GM12891 (cell line): Measurements from ENCODE around the gene SNRPB.

ENCODE experiments used
- DNase-seq: peaks from one replicate; pipeline ENCODE4 v3.0.0; 2011; ENCODE audit warnings: low spot score; ENCODE audit not compliant: insufficient read length
- FAIRE-seq: peaks from 2 replicates; lab custom pipeline; 2011; peaks lifted over from hg19 to GRCh38; lab: Jason Lieb, UNC
- PAX5 ChIP-seq: IDR thresholded peaks from 2 replicates; pipeline ENCODE4 v1.6.1; 2011; ENCODE audit warnings: low read length, moderate library complexity, mild to moderate bottlenecking; ENCODE audit not compliant: insufficient read depth, severe bottlenecking
- POLR2A ChIP-seq: IDR thresholded peaks from 2 replicates; pipeline ENCODE4 v1.6.1; 2011; ENCODE audit warnings: low read depth, low read length, control low read depth
- POLR2AphosphoS5 ChIP-seq: IDR thresholded peaks from 2 replicates; pipeline ENCODE4 v1.6.1; 2011; ENCODE audit warnings: low read depth, low read length, control low read depth
- POU2F2 ChIP-seq: IDR thresholded peaks from 2 replicates; pipeline ENCODE4 v1.6.1; 2011; ENCODE audit warnings: low read depth, mild to moderate bottlenecking, control low read depth, low read length, moderate library complexity
- SPI1 ChIP-seq: IDR thresholded peaks from 2 replicates; pipeline ENCODE4 v1.6.1; 2011; ENCODE audit warnings: low read depth, low read length, control low read depth
- TAF1 ChIP-seq: IDR thresholded peaks from 2 replicates; pipeline ENCODE4 v1.6.1; 2011; ENCODE audit warnings: low read depth, low read length, control low read depth

Gene SNRPB

DNA sequence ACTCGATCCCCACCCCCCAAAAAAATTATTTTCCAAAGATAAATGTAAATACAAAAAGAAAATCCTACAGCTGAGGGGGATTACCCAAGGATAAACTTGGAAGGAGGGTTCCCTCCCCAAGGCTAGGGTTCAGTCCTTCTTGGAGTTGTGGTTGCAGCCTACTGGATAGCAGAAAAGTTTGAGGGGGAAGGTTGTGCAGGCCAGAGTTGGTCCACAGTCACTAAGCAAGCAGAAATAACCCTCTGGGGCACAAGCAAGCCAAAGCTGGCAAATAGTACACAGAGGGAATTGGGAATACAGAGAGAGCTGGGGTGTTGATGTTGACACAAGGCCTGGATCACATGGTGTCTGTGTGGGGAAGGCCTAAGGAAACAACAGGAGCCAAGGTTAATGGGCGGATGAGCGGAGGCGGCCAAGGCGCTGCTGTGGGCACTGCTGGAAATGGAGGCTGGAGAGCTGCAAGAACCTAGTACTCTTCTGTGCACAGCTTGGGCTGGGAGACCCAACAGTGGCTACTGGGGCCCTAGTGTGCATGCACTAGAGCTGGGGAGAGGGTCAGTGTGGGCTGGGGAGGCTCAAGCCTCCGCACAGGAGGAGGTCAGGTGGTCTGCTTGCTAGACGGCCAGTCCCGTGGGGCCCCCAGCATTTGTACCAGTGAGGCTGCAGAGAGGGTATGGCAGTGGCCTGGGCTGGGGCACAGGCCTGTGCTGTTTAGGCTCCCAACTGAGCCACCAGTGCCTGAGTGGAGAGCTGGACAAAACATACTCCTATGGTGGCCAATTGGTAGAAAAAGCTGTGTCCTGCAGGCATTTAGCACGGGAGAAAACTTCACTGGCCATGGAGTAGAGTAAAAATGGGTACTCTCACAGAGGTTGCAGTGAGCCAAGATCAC, 5.5 kb upstream of the SNRPB start:
- TF ChIP-seq POLR2A (no peak), POU2F2 (no peak), POLR2AphosphoS5 (no peak), TAF1 (no peak), PAX5 (no peak), SPI1 (no peak)
- FAIRE-seq, result no peak
- no peak for DNase-seq

- DNase-seq (no peak), FAIRE-seq (no peak)
- no peak for TF ChIP-seq PAX5
- TF ChIP-seq SPI1, result no peak
- TF ChIP-seq POU2F2, result no peak
- no peak for TF ChIP-seq POLR2A
- no peak for TF ChIP-seq TAF1
- TF ChIP-seq POLR2AphosphoS5, result no peak
These were observed 2.9 kb upstream of the SNRPB start for GRCh38 chr20:2473516-2473915.

DNA sequence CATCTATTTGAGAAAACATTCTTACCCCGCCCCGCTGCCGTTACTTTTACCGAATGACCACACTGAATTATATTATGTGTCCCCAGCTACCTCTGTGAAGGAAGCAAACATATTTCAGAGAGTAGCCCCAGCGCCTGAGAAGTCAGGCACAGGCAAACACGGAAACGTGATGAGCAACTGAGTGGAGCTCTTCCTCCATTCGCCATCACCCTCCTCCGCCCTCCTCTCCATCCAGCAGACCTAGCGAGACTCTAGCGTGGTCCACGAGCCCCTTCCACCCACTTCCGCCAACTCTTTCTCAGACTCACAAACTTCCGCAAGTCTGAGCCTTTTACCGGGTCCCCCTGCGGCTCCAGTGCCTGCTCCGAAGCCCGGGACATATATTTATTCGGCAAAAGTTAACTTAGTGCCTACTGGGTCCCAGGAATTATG, 582 bp downstream of the SNRPB start:
- FAIRE-seq (peak; percentile 82), DNase-seq (peak; percentile 49)
- TF ChIP-seq POLR2AphosphoS5, result no peak; the same call in 1 of the 2 replicates

GRCh38 chr20:2468581-2469407, 1.8 kb downstream of the SNRPB start:
- DNase-seq (no peak), FAIRE-seq (peak; percentile 48)
- TF ChIP-seq POLR2AphosphoS5, result peak; percentile 31; the same call in 1 of the 2 replicates
- TF ChIP-seq SPI1, result no peak
- TF ChIP-seq PAX5, result no peak

DNA sequence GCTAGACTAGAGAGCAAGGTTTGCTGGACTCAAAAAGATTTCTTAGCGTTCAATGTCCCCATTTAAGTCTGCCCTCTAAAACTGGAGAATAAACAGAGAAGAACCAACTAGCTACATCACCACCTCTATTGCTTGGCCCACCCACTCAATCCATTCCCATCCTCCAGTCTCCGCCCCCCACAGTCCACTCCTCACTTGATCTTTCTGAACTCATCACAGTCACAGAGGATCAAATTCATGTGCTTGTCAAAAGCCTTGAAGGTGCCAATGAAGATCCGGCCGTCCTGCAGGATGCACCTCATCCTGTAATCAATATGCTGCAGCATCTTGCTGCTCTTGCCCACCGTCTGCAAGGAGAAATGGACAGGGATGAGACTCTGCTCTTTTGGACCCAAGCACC, 3.2 kb downstream of the SNRPB start:
- DNase-seq, result no peak
- FAIRE-seq, result no peak
- TF ChIP-seq POLR2A (peak; percentile 53), PAX5 (no peak), POU2F2 (no peak), SPI1 (no peak), POLR2AphosphoS5 (no peak; the same call in 1 of the 2 replicates)

GRCh38 chr20:2465100-2465499, 5.5 kb downstream of the SNRPB start:
- DNase-seq, result no peak
- FAIRE-seq, result no peak
- TF ChIP-seq POU2F2 (no peak), SPI1 (no peak)

GRCh38 chr20:2463616-2464365, 6.8 kb downstream of the SNRPB start:
- DNase-seq (no peak), FAIRE-seq (no peak)
- no peak for TF ChIP-seq POLR2AphosphoS5
- TF ChIP-seq PAX5, result no peak
- no peak for TF ChIP-seq SPI1
- TF ChIP-seq POLR2A, result no peak

DNA sequence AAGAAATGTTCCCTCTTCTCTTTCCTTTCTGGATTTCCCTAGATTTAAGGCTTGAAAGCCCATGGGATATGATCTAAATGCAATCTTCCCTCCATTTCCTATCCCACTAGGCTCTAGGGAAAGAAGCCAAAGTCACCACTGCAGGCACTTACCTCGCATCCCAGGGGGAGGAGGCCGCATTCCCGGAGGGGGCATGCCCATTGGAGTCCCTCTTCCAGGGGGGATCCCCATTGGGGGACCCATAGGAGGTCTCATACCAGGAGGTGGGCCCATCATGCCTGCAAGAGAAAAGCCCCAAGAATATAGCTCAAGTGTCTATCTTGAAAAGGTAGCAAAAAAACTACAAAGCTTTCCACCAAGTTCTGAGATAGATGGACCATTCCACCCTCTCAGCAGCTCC, 8.1 kb downstream of the SNRPB start:
- no peak for FAIRE-seq
- no peak for TF ChIP-seq SPI1
- TF ChIP-seq POLR2A, result peak; percentile 37
- no peak for TF ChIP-seq TAF1
- DNase-seq, result no peak

GRCh38 chr20:2460752-2461424, 9.7 kb downstream of the SNRPB start:
- FAIRE-seq (no peak), DNase-seq (no peak)
- no peak for TF ChIP-seq SPI1
- TF ChIP-seq POLR2AphosphoS5, result no peak

DNA sequence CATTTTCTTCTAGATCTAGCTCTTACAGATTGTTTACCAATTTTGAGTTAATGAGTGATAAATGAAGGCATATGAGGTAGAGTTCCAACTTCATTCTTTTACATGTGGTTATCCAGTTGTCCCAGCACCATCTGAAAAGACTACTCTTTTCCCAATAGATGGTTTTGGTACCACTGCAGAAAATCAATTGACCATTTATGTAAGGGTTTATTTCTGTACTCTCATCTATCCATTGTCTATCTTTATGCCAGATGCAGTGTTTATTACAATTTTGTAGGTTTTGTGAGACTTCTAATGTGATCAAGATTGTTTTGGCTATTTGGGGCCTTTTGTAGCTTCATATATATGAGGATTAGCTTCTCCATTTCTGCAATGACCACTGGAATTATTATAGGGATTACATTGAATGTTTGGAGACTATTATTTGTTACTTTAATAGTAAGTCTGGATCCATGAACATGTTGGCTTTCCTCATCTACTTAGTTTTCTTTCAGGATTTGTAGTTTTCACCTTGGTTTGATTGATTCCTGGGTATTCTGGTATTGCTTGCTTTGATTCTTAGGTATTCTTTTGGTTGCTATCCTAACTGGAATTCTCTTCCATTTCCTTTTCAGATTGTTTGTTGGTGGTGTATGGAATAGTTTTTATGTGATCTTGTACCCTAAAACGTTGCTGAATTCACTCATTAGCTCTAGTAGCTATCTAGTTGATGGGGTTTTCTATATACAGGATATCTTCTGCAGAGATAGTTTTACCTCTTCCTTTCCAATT, 10.4 kb downstream of the SNRPB start:
- peak; percentile 73; the same call in 1 of the 2 replicates for TF ChIP-seq POLR2AphosphoS5
- TF ChIP-seq POU2F2, result no peak
- peak; percentile 63 for TF ChIP-seq POLR2A
- no peak for FAIRE-seq
- DNase-seq, result no peak
